HG02973 (cell line): ENCODE results near the gene RAD18.

ENCODE experiments used
- ATAC-seq: cut with Tn5 transposase; IDR thresholded peaks from one replicate; pipeline ENCODE4 v1.9.1; 2021; ENCODE audit warnings: moderate library complexity; ENCODE audit not compliant: unreplicated experiment

RAD18 gene

DNA sequence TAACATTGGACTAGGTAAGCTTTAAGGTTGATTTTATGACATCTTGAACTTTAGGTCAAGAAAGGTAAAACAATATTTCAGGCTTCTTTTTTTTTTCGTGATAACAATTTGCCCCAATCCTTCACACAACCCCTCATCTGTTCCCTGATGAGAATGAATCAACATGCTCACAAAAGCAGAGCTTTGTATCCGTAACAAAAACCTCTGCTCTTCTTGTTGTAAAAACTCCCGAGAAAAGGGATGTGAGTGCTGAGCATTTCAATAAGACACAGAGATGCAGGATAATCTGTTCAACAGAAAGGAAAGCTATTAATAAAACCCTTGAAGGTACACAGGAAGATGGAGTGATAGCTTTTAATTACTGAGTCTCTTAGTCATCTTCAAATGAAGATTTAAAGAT, 94.3 kb downstream of the RAD18 start:
- ATAC-seq: no peak

DNA sequence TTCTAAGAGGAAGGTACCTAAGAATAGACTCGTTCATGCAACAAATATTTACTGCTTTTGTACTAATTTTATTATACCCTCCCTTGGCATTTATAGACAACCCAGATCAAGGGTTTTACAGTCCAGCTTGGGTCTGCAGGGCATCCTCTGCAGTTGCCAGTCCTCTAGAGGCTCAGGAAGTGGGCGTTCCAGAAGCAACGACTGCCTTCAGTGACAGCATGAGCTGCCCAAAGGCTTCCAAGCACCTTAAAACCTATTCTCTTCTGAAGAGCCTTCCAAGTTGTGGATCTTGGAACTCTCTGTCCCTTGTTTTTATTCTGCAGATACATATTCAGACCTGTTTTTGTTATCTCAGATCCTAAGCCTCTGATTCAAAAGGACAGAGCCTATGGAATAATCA, 95.6 kb downstream of the RAD18 start:
- ATAC-seq: no peak

GRCh38 chr3:8865697-8866096, 97.6 kb downstream of the RAD18 start:
- ATAC-seq: no peak

GRCh38 chr3:8864402-8865350, 98.6 kb downstream of the RAD18 start:
- ATAC-seq: no peak

DNA sequence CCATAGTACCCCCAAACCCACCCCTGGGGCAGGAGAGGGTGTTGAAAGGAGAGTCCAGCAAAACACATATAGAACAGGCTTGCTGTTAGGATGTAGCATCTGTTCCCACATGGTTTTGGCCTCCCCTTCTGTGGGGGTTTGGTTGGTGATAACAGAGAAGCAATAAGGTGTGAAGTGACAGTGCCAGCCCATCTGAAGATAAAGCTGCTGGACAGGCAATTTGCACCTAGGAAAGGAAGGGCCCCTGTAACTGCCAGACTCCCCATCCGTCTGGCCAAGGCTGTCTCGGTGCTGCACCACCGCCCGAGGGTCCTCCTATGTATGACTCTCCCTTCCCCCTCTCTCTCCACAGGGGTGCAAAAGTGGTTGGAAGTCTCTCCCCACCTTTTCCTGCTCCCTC, 99.4 kb downstream of the RAD18 start:
- no peak for ATAC-seq

- ATAC-seq: no peak
Observed at GRCh38 chr3:8857720-8858367, 105.4 kb downstream of the RAD18 start.

GRCh38 chr3:8856721-8857120, 106.6 kb downstream of the RAD18 start:
- no peak for ATAC-seq

GRCh38 chr3:8856071-8856470, 107.2 kb downstream of the RAD18 start:
- no peak for ATAC-seq

- no peak for ATAC-seq
Observed at GRCh38 chr3:8854656-8855055, 108.6 kb downstream of the RAD18 start.

GRCh38 chr3:8853081-8853480, 110.2 kb downstream of the RAD18 start:
- no peak for ATAC-seq

GRCh38 chr3:8852511-8852910, 110.8 kb downstream of the RAD18 start:
- ATAC-seq: no peak

DNA sequence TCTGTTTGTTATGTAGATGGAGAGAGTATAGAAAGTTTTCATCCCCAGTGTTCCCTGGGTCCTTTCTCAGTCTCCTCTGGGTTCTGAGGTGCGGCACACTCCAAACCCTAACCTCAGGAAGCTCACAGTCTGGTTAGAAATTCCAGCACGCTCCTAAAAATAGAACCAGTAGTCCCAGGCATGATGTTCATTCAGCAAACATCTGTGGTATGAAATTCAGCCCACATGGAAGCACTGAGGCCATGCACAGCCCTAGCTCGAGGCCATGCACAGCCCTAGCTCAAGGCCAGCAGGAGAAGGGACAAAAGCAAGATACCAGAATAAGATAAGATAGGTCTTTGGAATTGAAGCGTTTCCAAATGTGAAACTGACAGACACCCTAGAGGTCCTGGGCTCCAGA, 111.6 kb downstream of the RAD18 start:
- ATAC-seq: no peak

GRCh38 chr3:8848696-8849131, 114.6 kb downstream of the RAD18 start:
- no peak for ATAC-seq

DNA sequence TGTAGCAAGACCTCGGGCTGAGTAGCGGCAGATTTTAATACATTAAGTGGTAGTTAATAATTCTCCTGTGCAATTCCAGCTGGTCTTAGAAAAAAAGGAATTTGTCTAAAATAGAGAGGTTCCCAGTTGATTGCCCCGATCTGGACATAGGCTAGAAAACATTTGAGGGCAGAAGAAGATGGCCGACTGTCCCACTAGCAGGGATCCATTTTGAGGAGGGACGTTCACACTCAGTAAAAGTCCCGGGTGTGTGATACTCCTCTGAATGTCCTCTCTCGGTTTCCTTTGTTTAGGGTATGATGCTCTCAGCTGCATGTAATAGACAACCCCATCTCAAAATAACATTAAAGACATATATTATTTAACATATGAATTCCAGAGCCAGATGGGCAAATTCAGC, 116.0 kb downstream of the RAD18 start:
- ATAC-seq: no peak

GRCh38 chr3:8846176-8846575, 117.1 kb downstream of the RAD18 start:
- ATAC-seq: no peak

- ATAC-seq: no peak
Observed at GRCh38 chr3:8845641-8846040, 117.6 kb downstream of the RAD18 start.

GRCh38 chr3:8843347-8843746, 119.9 kb downstream of the RAD18 start:
- no peak for ATAC-seq

GRCh38 chr3:8842293-8842692, 121.0 kb downstream of the RAD18 start:
- ATAC-seq: no peak

- ATAC-seq: no peak
Observed at GRCh38 chr3:8841472-8841871, 121.8 kb downstream of the RAD18 start.

- no peak for ATAC-seq
Observed at GRCh38 chr3:8840556-8840955, 122.7 kb downstream of the RAD18 start.

GRCh38 chr3:8839607-8840325, 123.5 kb downstream of the RAD18 start:
- no peak for ATAC-seq
